Stimulated activated naive CD4-positive, alpha-beta T cell treated with Interleukin-2 at 50 U/mL for 16 hours (primary cell): ENCODE measurements around the gene TOR1AIP2.
"Not testable (repeated sequence)": the region's sequence is repeated elsewhere in the genome, so short reads cannot be mapped to it uniquely, and the experiment has no call there.

Experiments
- DNase-seq: peaks from one replicate; lab custom pipeline; 2025; lab: John Stamatoyannopoulos, UW

TOR1AIP2 gene

GRCh38 chr1:179807691-179808485 is 69.7 kb downstream of the TOR1AIP2 start:
- DNase-seq = no peak

- no peak for DNase-seq
Observed at GRCh38 chr1:179807291-179807690, 70.3 kb downstream of the TOR1AIP2 start.

GRCh38 chr1:179806333-179806732 is 71.3 kb downstream of the TOR1AIP2 start:
- no peak for DNase-seq

- no peak for DNase-seq
Observed at GRCh38 chr1:179805291-179806195, 72.1 kb downstream of the TOR1AIP2 start.

GRCh38 chr1:179804417-179804816 is 73.2 kb downstream of the TOR1AIP2 start:
- DNase-seq = not testable (repeated sequence)

- no peak for DNase-seq
Observed at GRCh38 chr1:179803918-179804317, 73.7 kb downstream of the TOR1AIP2 start.

- DNase-seq = no peak
Observed at GRCh38 chr1:179803104-179803503, 74.5 kb downstream of the TOR1AIP2 start.

GRCh38 chr1:179800481-179800880 is 77.1 kb downstream of the TOR1AIP2 start:
- no peak for DNase-seq

GRCh38 chr1:179798864-179799516 is 78.6 kb downstream of the TOR1AIP2 start:
- no peak for DNase-seq

GRCh38 chr1:179798213-179798863 is 79.3 kb downstream of the TOR1AIP2 start:
- DNase-seq = no peak

- no peak for DNase-seq
Observed at GRCh38 chr1:179794669-179795068, 82.9 kb downstream of the TOR1AIP2 start.

GRCh38 chr1:179794146-179794545 is 83.5 kb downstream of the TOR1AIP2 start:
- no peak for DNase-seq

GRCh38 chr1:179793281-179793680 is 84.3 kb downstream of the TOR1AIP2 start:
- no peak for DNase-seq
